Left renal cortex interstitium (tissue), 4 donors: ENCODE data around the gene DUSP18. TPM values are rescaled to one million over a fixed set of nuclear protein-coding genes. Genes with fewer than 3 reads are reported as not detected.
"Not testable (repeated sequence)": the region's sequence is repeated elsewhere in the genome, so short reads cannot be mapped to it uniquely, and the experiment has no call there.

Experiments
- DNase-seq, 4 donors: peaks; one replicate each; pipeline ENCODE4 v3.0.0-alpha.2; 2013; ENCODE audit warnings: low read depth in 4 of 4, low spot score in 2 of 4, missing footprints in 1 of 4
- polyA plus RNA-seq, 4 donors: library from polyadenylated mRNA; unstranded; fragments of 120-200 nt; gene quantifications; one replicate each; pipeline ENCODE4 v1.2.1, GENCODE V29; 2013; ENCODE audit not compliant: insufficient read length in 4 of 4

Gene DUSP18
- polyA plus RNA-seq, 4 donors, result 5.3 to 12.1 (median 8.1) TPM

- DNase-seq, result no peak
Measured at GRCh38 chr22:30643055-30643875, 24.4 kb downstream of the DUSP18 start.

- no peak for DNase-seq
Measured at GRCh38 chr22:30640839-30641430, 26.7 kb downstream of the DUSP18 start.

- DNase-seq, result no peak
Measured at GRCh38 chr22:30640361-30640760, 27.3 kb downstream of the DUSP18 start.

GRCh38 chr22:30637701-30638114, 30.0 kb downstream of the DUSP18 start:
- no peak for DNase-seq

GRCh38 chr22:30636226-30637077, 31.2 kb downstream of the DUSP18 start:
- DNase-seq, result no peak

- DNase-seq, result peak; percentile 50 to 78 (median 60)
Measured at GRCh38 chr22:30635273-30636225, 32.1 kb downstream of the DUSP18 start, which contains the start of gene SLC35E4. TSS of gene SLC35E4 (plus strand) at chr22:30635781. CDS start at chr22:30636451, 670 bp downstream.

- DNase-seq, result peak; percentile 55 to 70 (median 66)
Measured at GRCh38 chr22:30634471-30635233, 33.0 kb downstream of the DUSP18 start.

- not testable (repeated sequence) for DNase-seq
Measured at GRCh38 chr22:30631469-30631868, 36.2 kb downstream of the DUSP18 start.

DNA sequence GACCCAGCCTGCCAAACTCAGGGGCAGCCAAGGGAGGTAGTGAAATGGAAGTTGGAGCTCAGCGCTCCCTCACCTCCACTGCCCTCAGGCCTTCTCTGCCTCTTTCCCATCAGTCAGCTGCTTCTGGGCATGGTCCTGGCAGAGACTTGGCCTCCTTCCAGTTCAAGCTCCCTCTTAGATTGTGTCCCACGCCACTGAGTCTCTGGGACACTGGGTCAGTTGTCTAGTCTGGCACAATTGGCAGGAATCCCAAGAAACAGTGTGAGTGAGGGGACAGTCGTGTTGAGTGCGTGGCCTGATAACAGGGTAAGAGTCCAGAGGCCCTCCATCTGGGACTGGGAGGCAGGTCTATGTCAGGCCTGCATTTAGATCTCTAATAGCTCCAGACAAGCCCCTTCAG, 39.2 kb downstream of the DUSP18 start:
- no peak for DNase-seq

DNA sequence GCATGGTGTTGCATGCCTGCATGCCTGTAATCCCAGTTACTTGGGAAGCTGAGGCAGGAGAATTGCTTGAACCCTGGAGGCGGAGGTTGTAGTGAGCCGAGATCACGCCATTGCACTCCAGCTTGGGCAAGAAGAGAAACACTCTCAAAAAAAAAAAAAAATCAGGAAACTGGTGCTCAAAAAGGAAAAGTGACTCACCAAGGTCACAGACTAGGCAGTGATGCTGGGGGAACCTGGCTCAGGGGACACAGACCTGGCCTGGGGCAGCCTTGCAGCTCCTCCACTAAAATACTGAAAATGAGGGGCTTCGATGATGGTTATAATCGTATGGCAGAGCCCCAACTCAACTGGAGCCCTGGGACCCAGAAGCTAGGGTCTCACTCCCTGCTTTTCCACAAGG, 40.2 kb downstream of the DUSP18 start:
- no peak for DNase-seq

- DNase-seq, result no peak
Measured at GRCh38 chr22:30626413-30626812, 41.3 kb downstream of the DUSP18 start.

GRCh38 chr22:30619909-30620308, 47.8 kb downstream of the DUSP18 start:
- not testable (repeated sequence) for DNase-seq

DNA sequence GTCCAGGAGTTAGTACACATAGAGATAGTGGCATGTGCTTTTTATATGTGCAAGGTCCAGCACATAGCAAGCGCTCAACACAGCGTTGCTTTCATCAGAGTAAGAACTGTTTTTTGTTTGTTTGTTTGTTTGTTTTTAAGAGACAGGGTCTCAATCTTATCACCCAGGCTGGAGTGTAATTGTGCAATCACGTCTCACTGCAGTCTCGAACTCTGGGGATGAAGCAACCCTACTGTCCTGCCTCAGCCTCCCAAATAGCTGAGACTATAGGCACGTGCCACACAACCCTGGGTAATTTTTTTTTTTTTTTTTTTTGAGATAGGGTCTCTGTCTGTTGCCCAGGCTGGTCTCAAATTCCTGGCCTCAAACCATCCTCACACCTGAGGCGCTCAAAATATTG, 49.9 kb downstream of the DUSP18 start:
- DNase-seq, result no peak

GRCh38 chr22:30615543-30615954, 52.1 kb downstream of the DUSP18 start:
- no peak for DNase-seq

- DNase-seq, result no peak
Measured at GRCh38 chr22:30614879-30615278, 52.8 kb downstream of the DUSP18 start.

- no peak for DNase-seq
Measured at GRCh38 chr22:30614268-30614667, 53.4 kb downstream of the DUSP18 start.

GRCh38 chr22:30612789-30613188, 54.9 kb downstream of the DUSP18 start:
- DNase-seq, result no peak
